GM19395 (cell line): ENCODE measurements around the gene NELL1.

Source experiments
- ATAC-seq: cut with Tn5 transposase; IDR thresholded peaks from one replicate; pipeline ENCODE4 v1.9.1; 2021; ENCODE audit warnings: mild to moderate bottlenecking, moderate library complexity; ENCODE audit not compliant: unreplicated experiment

The NELL1 gene

DNA sequence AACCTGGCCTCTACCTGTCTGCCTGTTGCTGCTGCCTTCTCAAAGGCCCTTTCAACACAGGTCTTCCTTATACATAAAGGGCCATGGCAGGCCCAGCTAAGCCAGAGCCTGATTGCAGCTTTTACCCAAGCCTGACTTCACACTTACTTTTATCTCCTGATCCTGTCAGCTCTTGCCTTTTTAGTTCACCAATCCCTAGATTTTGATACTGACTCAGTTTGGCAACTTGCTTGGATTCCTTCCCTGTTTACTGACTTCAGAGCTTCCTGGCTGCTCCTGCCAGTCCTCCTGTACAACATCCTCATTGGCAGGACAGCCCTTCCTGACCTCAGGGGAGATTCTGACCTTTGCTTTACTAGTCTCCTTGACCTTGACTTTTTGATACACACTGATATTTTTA, 195.2 kb downstream of the NELL1 start:
- no peak for ATAC-seq

DNA sequence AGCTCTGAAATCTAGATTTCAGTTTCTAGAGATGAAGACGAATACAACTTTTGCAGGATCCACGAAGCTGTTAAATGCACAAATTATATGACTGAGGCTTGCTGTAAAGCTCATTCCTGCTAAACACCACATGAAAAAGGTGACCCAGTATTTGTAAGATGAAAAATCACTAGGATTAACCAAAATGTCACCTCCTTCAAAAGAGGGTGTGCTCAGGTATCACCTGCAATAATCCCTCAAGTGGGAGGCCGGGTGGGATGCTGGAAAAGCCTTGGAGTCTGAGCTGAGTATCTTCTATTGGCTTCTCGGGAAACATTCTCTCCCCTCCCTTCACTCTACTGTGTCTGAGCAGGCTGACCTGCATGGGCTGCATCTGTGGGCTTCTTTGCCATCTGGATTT, 195.8 kb downstream of the NELL1 start:
- ATAC-seq, result no peak

DNA sequence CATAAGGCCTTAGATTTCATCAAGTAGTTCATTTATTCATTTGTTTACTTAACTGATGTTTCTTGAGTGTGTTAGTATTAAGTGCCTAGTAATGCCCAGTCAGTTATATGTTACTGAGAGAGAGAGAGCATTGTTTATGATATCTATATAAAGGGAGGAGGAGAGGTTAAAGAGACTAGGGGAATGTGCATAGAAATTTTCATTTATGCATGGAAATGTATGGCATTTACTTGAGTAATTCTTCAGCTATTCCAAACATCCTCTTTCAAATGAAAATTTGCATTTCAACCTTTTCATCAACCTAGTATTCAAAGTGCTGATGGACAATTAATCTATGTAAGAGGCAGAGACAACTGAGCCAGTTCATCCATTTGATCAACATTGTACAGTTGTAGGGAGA, 199.7 kb downstream of the NELL1 start:
- ATAC-seq, result no peak

DNA sequence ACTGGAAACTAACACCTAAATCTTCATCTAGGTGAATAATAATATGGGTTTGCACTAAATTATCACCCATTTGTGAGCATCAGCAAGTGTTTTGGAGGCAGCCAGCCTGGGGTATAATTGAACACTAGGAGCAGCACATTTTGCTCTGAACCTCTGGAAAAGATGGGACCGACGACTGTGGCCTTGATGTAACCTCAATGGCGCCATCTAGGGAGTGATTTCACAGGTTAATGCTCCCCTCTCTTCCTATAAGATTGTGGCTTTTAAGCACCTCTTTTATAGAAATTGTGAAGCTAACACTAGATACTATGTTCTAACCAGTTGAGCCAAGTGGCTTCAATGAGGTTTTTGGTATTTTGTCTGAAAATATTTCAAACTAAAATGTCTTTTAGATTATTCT, 203.7 kb downstream of the NELL1 start:
- no peak for ATAC-seq

DNA sequence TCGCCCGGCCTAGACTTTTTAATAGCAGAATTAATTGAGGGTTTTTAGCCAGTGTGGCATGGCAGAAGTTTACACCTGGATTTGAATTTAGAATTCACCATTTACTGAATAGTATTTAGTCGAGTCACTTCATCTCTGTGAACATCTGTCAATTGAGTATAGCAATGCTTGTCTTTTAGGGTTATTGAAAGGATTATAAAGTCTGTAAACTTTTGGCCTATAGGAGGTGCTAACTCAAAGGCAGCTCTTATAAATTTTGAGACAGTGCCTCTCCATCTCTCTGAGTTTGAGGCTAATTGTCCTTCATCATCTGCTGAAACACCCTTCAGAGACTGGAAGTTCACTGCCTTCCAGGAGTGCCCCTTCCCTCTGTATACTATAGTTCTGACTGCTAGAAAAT, 205.0 kb downstream of the NELL1 start:
- ATAC-seq, result no peak

DNA sequence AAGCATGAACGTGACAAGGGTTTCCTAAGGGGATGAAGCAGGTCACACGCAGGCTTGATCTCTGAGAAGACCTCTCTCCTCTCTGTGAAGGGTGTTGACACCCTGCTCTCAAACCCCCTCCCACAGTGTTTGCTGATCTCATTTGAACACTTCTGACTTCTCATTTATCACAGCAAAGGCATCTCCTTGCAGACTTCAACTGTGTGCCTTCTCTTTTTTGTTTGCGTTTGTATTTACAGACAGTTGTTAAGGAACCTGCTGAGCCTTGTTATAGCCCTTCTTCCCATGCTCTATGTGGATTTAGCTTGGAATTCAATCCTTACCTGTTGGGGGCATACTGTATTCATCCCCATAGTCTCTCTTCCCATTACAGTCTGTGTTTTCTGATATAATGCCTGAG, 206.5 kb downstream of the NELL1 start:
- no peak for ATAC-seq

DNA sequence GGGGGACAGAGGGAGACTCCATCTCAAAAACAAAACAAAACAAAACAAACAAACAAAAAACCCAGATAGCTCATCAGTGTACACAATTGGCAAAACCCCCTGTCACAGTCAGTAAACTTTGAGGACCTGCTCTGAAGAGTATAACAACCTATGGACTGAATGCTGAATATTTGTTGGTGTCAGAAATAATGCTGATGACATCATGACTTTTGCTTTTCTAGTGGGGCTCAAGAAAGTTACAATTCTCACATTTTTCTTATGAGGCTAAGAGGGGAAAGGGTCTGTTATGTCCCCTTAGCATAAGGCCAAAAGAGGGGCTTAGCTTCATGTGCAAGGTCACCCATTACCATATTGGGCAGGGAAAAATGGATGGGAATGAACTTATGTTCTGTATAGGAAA, 207.4 kb downstream of the NELL1 start:
- no peak for ATAC-seq

DNA sequence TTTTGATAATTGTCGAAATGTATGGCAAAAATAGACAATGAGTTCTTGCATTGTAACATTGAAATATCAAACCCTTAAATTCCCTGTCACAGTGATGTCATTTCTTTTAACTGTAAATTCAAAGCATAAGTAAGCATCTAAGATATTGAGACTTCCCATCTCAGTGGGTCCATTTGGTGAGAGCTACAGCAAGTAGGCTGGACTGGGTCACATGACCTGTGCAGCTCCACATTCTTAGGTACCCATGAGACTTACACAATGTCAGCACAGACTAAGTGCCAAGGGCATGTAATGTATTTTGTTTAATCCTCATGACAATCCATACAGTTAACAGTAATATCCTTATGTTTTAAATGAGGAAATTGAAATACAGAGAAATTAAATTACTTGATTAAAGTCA, 210.7 kb downstream of the NELL1 start:
- ATAC-seq, result no peak

DNA sequence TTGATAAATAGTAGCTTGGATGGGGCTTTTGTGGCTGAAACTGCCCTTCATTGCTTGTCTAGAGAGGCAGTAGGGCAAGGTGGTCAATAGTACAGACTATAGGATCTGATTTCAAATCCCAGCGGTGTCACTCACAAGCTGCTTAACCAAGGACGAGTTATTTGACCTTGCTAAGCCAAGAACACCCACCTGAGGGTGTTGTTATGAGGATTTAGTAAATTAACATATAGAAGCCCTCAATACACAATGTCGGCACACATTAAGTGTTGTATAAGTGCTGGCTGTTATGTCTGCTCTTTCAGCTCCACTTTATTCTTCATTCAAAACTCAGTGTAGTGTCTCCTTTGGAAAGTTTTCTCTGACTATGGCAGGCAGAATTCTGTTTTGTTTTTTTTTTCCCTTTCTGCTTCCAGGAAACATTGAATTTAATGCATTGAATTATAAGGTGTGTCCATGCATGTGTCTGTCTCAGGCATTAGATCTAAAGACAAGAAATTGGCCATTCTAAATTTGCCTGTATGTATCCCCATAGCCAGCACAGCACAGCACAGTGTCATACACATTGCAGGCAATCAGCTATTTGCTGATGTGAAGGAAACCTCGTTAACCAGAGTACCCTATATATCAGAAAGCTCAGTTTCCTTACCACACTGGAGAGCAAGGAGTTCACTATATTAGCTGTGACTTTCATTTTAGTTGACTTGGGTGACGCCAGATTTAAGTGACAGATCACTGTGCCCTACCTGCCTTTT, 212.1 kb downstream of the NELL1 start:
- no peak for ATAC-seq

DNA sequence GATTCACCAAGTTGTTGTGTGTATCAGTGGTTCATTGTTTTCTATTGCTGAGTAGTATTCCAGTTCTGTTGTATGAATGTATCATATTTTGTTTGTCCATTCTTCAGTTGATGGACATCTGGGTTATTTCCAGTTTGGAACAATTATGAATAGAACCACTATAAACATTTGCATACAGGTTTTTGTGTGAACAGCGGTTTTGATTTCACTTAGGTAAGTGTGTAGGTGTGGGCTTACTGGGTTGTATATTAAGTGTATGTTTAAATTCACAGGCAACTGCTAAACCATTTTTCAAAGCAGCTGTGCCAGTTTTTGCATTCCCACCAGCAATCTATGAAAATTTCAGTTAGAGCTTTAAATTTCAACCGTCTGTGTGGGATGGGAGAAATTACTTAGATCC, 217.8 kb downstream of the NELL1 start:
- no peak for ATAC-seq

DNA sequence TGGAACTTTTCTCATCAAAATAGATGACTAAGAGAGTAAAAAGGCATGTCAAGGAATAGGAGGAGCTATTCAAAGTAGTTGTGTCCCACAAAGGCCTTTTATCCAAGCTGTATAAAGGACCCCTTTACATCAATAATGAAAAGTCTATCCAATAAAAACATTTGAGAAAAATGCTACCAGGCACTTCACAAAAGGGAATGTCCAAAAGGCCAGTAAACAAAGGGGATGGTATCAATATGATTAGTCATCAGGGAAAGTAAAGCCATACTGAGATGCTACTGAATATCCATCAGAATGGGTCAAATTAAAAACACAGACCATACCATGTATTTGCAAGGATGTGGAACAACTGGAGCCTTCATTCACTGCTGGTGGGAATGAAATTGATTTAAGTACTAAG, 224.9 kb downstream of the NELL1 start:
- no peak for ATAC-seq

DNA sequence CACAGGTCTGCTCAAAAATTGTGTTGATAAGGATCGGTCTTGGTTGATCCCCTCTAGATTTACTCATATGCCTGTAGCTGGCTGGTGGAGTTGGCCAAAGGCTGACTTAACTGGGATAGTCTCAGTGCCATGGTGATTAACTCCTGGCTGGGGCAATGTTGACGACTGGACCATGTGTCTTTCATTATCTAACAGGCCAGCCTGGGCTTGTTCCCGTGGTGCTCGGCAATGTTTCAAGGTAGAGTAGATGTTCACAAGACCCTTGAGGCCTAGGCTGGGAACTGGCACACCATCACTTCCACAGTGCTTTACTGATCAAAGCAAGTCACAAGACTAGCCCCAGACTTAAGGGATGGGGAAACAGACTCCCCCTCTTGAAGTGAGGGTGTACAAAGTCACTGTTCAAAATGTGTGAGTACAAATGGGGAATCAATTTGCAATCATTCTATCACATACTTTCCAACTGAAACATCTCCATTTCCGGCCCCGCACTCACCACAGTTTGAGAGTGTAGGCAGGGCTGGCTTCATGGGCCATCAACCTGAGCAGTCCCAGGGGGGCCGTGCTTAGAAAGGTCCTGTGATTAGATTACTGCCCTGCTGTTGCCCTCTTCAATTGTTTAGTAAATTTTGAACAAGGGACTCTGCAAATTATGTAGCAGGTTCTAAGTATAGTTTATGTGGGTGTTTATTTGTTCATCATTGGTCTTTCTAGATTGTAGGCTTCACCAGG, 240.8 kb downstream of the NELL1 start:
- no peak for ATAC-seq

DNA sequence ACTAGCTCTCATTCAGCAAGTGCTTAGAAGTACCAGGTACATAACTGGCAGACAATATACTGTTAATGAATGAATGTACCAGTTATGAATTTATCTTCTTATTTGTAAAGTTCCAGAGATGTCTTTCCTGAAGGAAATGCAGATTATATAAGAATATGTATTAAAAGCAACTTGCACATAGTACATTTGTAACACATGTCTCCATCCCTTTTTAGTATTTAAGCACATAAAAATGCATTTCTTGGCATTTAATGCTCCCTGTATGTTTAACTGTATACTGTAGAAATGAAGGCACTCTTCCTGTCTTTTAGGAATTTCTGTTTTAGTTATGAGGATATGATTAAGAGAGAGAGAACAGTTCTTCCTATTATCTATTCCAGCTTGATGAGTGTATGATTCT, 241.3 kb downstream of the NELL1 start:
- no peak for ATAC-seq

DNA sequence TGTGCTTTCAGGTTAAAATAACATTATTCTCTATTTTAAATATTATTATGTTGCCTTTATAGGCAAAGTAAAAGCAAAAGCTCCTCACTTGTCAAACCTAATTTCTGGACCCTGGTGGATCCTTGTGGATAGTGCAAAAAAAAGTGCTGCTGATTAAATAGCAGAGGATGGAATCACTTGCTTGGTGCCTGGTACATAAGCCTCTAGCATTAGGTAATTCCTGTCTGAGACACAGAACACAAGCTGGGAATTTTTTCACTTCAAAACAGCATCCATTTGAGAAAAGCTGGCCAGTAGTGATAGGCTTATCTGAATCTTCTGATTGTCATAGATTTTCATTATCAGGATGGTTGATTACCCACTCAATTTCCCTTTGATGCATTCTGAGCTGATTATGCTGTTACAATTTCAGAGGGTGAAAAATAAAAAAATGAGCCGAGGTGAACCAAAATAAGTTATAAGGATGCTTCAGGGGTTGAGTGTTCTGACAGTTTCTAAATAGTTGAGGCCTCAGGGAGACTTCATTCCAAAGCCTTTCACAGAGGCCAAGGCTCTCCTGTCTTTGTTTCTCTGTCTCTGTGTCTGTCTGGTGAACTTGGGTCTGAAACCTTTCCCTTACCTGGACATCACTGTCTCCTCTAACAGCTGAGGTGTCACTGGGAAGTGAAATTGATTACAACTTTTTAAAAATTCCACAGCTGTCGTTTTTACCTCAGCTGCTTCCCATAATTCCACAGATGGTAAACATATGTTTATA, 242.9 kb downstream of the NELL1 start:
- ATAC-seq, result no peak

DNA sequence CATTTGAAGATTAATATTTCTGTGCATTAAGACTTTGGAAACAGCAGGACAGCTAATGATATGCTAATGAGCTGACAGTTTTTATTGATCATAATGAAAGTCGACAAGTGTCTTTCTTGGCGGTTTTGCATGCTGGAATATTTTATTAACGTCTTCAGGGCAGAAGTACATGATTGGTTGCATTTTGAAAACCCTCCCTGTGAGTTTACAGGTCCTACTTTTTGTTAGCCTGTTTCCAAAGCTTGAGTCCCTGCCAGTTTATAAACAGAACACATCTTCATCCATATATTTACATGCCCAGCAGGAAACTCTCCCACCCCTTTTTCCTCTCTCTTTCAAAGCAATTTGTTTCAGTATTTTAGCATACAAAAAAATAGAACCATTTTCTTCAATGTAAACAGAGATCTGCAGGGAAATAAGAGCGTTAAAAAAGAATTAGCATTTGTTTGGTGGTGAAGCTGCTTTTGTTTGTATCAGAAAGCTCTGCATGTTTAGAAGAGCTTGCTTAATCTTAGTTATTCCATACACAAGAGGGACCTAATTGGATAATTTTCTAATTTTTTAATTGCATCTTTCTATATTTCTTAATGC, 243.6 kb downstream of the NELL1 start:
- no peak for ATAC-seq

DNA sequence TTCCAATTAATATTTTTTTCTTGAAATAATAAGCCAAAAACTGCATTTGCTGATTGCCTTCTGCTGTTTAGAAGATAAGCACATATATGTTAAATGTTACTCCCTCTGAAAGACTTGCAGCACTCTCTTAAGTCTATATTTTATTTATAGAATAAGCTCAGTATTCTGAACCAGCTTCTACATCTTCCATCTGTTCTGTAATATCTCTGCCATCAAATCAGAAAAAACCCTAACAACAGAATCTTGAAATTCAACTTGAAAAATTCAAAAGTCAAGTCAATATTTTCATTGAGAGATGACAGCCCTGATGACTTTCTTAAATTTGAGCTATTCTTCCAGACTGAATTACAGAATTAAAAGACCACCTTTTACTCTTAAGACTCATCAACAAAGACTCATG, 247.9 kb downstream of the NELL1 start:
- no peak for ATAC-seq

DNA sequence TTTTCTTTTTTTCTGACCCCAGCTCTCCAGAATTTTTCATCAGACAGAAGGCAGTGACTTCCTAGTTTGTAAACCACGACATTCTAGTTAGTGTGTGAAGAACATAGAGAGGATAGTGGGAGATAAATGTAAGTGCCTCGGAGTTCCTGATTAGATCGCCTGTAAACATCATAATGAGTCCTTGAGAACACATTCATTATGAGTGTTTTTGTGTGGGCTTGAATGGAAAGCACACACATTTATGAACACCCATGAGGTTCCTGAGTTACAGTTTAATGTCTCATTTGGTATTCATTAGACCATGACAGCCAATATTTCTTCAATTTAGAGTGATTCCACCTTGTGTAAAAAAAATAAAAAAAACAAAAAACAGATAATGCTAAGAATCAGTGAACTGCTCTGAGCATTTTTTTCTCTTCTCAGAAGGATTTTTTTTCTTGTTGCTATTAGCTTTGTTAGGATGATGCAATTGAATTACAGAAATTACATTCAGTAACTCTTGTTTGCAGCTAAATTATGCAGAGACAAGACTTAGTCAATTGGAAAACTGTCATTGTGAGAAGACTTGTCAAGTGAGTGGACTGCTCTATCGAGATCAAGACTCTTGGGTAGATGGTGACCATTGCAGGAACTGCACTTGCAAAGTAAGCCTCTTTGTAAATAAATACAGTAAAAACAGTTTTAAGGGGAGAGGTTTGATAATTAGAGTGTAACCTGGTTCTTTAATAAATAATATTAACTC, 257.6 kb downstream of the NELL1 start:
- ATAC-seq, result no peak

DNA sequence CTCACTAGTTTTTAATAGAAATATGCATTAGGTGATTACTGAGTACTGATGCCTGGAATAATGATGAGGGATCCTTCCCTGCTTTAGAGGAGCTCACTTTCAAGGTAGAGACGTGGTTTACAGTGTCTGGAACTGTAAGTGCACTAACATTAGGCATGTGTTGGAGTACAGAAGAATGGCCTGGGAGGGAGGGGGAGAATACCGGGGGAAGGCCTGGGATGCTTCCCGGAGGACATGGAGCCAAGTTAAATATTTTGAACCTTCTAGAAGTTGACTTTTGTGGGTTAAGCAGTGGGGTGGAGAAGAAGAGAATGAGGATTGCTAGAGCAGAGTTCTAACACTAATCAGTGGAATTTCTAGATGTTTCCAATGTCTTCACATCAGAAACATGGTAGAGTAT, 261.6 kb downstream of the NELL1 start:
- ATAC-seq, result no peak

DNA sequence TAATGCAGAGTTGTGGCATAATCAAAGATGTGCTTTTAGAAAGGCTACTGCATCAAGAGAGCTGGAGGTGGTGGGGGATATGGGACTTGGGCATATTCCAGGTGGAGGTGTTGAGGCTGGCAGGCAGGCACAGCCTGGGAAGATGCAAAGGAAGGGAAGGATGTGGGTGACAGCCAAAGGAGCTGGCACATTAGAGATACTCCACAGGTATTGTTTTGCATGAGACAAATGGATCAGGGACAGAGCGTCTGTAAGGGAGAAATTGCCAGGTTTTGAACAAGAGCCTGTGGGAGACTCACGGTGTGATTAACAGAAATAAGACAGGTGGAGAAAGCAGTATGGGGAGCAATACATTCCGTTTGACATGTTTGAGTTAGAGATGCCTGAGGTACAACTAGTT, 263.7 kb downstream of the NELL1 start:
- no peak for ATAC-seq

DNA sequence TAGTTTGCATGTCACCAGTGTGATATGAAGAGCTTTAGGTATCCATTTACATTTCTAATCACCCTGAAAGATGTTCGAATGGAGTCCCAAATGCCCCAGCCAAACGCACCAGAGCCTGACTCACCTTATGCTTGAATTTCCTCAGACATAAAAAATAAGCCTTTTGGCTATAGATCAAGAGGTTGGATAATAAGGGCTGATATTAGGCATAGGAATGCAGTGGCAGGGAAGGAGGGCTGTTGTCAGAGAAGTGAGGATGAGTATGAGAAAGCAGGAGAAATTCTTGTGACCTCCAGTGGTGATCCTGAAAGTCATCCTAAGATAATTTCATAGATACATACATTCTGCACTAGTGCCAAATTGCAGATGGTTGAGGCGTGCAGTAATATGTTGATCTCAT, 264.6 kb downstream of the NELL1 start:
- ATAC-seq, result no peak

DNA sequence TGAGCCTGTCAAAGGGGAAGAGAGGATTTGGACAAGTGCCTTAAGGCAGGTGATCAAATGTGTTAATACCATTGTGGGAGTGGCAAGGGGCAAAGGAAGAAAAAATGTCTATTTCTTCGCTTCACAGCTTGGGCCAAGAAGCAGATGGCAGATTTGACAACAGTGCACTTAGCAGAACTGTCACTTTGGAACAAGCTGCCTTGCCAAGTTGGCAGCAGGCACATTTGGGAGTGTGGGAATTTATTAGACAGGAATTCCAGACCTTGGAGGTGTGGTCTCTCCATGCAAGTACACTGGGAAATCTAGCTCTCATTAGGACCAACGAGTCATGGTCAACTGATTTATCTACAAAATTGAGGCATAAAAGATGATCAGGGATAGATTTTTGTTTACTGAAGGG, 265.1 kb downstream of the NELL1 start:
- no peak for ATAC-seq
